Lower leg skin (tissue), 4 donors: Measurements from ENCODE around the gene DAB2IP. TPM values are rescaled to one million over a fixed set of nuclear protein-coding genes. Genes with fewer than 3 reads are reported as not detected.
A peak's percentile ranks its signal among the peaks of the same experiment; 100 is the strongest.

Experiments used
- DNase-seq, 2 donors: peaks; one replicate each; pipeline ENCODE4 v3.0.0-alpha.2; 2019; ENCODE audit warnings: low spot score in 2 of 2
- H3K4me3 ChIP-seq: fragments of 200-600 bp; sonication (generic); 2 replicates; pipeline ENCODE4 v1.5.1; 2017; ENCODE audit warnings: mild to moderate bottlenecking, low read depth; ENCODE audit not compliant: poor library complexity, severe bottlenecking
- CTCF ChIP-seq, 3 donors: fragments of 450-650 bp; IDR thresholded peaks; one replicate each; pipeline ENCODE4 v1.5.1; 2016; ENCODE audit warnings: antibody characterized with exemption in 3 of 3, mild to moderate bottlenecking in 3 of 3, moderate library complexity in 2 of 3
- POLR2A ChIP-seq, 2 donors: fragments of 450-650 bp; IDR thresholded peaks; one replicate each; pipeline ENCODE4 v1.6.1; 2016 to 2017; ENCODE audit warnings: antibody characterized with exemption in 2 of 2, mild to moderate bottlenecking in 1 of 2, moderate library complexity in 1 of 2
- WGBS, 2 donors: methylation state at CpG; one replicate each; pipeline ENCODE4 v1.1.5; 2018; 5-methylcytosine and 5-hydroxymethylcytosine counted together
- intact Hi-C: fragments of 100-400 bp; cut with DNase I; formaldehyde crosslinking; loops from one replicate; pipeline ENCODE4 v1.15.0; 2023; ENCODE audit warnings: low total_unique reads
- total RNA-seq, 4 donors: library from RNA; depleted of rRNA; stranded (reverse); fragments of >200 nt; gene quantifications; one replicate each; pipeline ENCODE4 v1.1.0, GENCODE V29; 2016

Gene DAB2IP
- total RNA-seq, 4 donors from 2014 or later = 42.5 to 68.0 (median 57.0) TPM

DNA sequence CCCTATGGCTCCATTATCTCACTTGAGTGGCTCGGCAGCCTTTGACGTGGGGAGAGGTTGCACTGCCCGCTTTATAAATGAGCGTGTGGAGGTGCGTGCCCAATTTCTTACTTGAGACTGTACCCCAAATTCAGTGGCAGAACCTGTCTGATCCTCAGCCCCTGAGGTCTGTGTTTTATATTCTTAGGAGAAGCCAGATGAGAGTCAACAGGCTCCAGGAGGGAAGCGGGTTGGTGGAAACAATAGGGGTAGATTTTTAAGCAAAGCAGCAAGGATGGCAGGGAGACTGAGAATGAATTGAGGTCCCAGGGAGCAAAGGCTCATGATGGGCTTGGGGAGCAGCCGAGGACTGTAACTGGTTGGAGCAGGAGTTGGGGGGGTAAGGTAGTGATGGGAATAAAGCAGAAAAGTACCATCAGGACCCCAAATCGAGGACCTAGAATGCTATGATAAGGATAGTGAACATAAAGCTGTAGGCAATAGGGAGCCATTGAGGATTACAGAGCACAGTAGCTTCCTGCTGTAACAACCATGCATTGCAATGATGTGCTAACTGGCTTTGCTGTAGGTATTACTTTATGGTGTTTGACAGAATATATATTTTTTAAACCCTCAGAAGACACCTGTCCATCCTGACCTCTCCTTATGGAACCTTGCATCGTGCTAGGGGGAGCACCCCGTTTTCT, 43.1 kb upstream of the DAB2IP start:
- H3K4me3 ChIP-seq = no peak overlapping the region
- TF ChIP-seq POLR2A (IDR thresholded peaks at IDR 0.05) (no peak), CTCF (IDR thresholded peaks at IDR 0.05) (no peak)
- intact Hi-C loops = no loop called here
- DNase-seq = no peak
- WGBS, 2 donors = 64 to 70% methylated on average over 10 of the region's 10 CpGs

GRCh38 chr9:121609822-121610637, 41.4 kb upstream of the DAB2IP start:
- 36 to 56% methylated on average over 6 of the region's 6 CpGs for WGBS, 2 donors
- intact Hi-C loops = no loop called here
- H3K4me3 ChIP-seq = no peak overlapping the region
- peak in 1 of 2 donors; percentile 53 for DNase-seq
- TF ChIP-seq CTCF (IDR thresholded peaks at IDR 0.05) (no peak), POLR2A (IDR thresholded peaks at IDR 0.05) (no peak)

DNA sequence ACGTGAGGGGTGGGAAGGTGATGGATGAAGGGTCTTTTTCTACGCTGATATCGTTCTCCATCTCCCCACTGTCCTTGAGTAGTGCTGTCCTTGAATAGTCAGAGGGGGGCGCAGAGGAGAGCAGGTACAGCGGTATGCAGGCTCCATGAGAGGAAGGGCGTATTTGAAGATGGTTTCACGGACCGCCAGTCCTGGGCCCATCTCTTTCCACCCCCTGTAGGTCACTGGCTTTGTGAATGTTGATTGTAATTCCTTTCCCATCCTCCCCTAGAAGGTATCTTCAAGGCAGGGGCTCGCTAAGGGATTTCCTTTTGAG, 40.8 kb upstream of the DAB2IP start:
- no peak for TF ChIP-seq POLR2A (IDR thresholded peaks at IDR 0.05)
- no peak for TF ChIP-seq CTCF (IDR thresholded peaks at IDR 0.05)
- intact Hi-C loops = no loop called here
- no peak for DNase-seq
- no peak overlapping the region for H3K4me3 ChIP-seq
- WGBS, 2 donors = 87 to 92% methylated on average over 9 of the region's 9 CpGs

- H3K4me3 ChIP-seq = no peak overlapping the region
- intact Hi-C loops = no loop called here
- no peak for DNase-seq
- 19 to 28% methylated on average over 9 of the region's 9 CpGs for WGBS, 2 donors
- TF ChIP-seq CTCF (IDR thresholded peaks at IDR 0.05) = no peak
- TF ChIP-seq POLR2A (IDR thresholded peaks at IDR 0.05) = no peak
Measured at GRCh38 chr9:121612511-121612998, 38.9 kb upstream of the DAB2IP start.

DNA sequence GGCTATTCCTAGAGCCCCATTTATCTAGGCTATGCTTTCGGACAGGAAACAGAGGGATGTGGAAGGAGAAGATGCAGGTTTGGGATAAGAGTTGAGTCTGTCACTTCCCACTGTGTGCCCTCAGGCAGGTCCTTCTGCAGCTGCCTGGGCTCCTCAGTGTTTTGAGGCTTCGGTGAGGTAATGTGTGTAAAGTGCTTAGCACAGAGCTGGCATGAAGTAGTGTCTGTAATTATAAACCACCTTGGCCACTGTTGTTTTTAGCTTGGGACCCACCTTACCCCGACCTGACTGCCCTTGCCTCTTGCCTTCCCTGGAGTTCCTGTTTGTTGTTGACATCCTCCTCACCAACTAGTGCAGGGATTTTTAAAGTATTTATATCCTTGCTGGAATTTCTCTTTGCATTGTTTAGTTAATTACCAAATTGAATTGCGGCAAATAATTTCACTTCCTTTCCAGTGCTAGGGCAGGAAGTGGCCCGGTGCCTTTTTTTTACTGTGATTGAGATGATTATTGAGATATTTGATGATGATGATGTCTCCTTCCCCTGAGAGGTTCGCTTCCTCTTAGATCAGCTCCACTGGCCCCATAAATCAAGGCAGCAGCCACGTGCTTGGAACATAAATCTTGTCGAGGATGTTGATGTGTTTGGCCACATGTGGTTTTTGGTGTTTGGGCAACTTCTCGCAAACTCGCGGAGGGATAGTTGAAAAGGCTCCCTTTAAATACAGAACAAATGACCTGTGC, 38.3 kb upstream of the DAB2IP start:
- TF ChIP-seq POLR2A (IDR thresholded peaks at IDR 0.05) (no peak), CTCF (IDR thresholded peaks at IDR 0.05) (no peak)
- WGBS, 2 donors = 32 to 33% methylated on average over 11 of the region's 11 CpGs
- intact Hi-C loops = no loop called here
- H3K4me3 ChIP-seq = no peak overlapping the region
- no peak for DNase-seq
